Tibial nerve (tissue), 4 donors: ENCODE results near the gene CAT. TPM values are rescaled to one million over a fixed set of nuclear protein-coding genes. Genes with fewer than 3 reads are reported as not detected.

ENCODE experiments used
- DNase-seq, 2 donors: peaks; one replicate each; pipeline ENCODE4 v3.0.0-alpha.2; 2019; ENCODE audit warnings: low spot score in 2 of 2
- H3K27ac ChIP-seq, 4 donors: fragments of 200-600 bp; sonication (generic) in 3 of 4; one replicate each; pipeline ENCODE4 v1.5.1; 2017 to 2019; ENCODE audit warnings: mild to moderate bottlenecking in 1 of 4
- H3K27me3 ChIP-seq, 2 donors: fragments of 200-600 bp; sonication (generic) in 1 of 2; one replicate each; pipeline versions ENCODE4 v1.5.1 to v1.6.0; 2017 to 2019
- H3K36me3 ChIP-seq, 3 donors: fragments of 200-600 bp; sonication (generic); one replicate each; pipeline ENCODE4 v1.5.1; 2018 to 2019
- H3K4me1 ChIP-seq, 4 donors: fragments of 200-600 bp; sonication (generic) in 3 of 4; one replicate each; pipeline ENCODE4 v1.5.1; 2017 to 2019
- H3K4me3 ChIP-seq, 4 donors: fragments of 200-600 bp; sonication (generic) in 3 of 4; one replicate each; pipeline ENCODE4 v1.5.1; 2017 to 2019; ENCODE audit warnings: mild to moderate bottlenecking in 1 of 4, moderate library complexity in 1 of 4
- H3K9me3 ChIP-seq, 4 donors: fragments of 200-600 bp; sonication (generic) in 3 of 4; one replicate each; pipeline ENCODE4 v1.5.1; 2017 to 2019
- EP300 ChIP-seq, 2 donors: sonication (generic); formaldehyde crosslinking; IDR thresholded peaks; one replicate each; pipeline ENCODE4 v1.6.1; 2017; ENCODE audit warnings: antibody characterized with exemption in 2 of 2, mild to moderate bottlenecking in 1 of 2
- POLR2A ChIP-seq, 2 donors: fragments of 450-650 bp; IDR thresholded peaks; one replicate each; pipeline ENCODE4 v1.6.1; 2017; ENCODE audit warnings: antibody characterized with exemption in 2 of 2, mild to moderate bottlenecking in 2 of 2, moderate library complexity in 2 of 2
- WGBS, 2 donors: methylation state at CpG; one replicate each; pipeline ENCODE4 v1.1.5; 2018; 5-methylcytosine and 5-hydroxymethylcytosine counted together
- total RNA-seq, 4 donors: library from RNA; depleted of rRNA; stranded (reverse); fragments of >200 nt; gene quantifications; one replicate each; pipeline ENCODE4 v1.1.0, GENCODE V29; 2016
- TF ChIP-seq, protein P1 (sequence below), 5 experiments: fragments of 200-600 bp in 3 of 5; fragments of 450-650 bp in 2 of 5; sonication (generic) in 3 of 5; IDR thresholded peaks; one replicate each; pipeline ENCODE4 v1.5.1; 2016 to 2019; ENCODE audit warnings: antibody characterized with exemption in 5 of 5, mild to moderate bottlenecking in 3 of 5, moderate library complexity in 2 of 5

The CAT gene
- total RNA-seq, 4 donors from 2014 or later: 101 to 230 (median 147) TPM

GRCh38 chr11:34403431-34403830, 35.3 kb upstream of the CAT start:
- Histone ChIP-seq H3K4me3 (no peak overlapping the region), H3K4me1 (no peaks in the 10 kb centered on the region), H3K27ac (no peak overlapping the region), H3K36me3 (no peaks in the 10 kb centered on the region), H3K9me3 (no peaks in the 10 kb centered on the region), H3K27me3 (no peaks in the 10 kb centered on the region)
- DNase-seq: no peak
- TF ChIP-seq, protein P1, sequence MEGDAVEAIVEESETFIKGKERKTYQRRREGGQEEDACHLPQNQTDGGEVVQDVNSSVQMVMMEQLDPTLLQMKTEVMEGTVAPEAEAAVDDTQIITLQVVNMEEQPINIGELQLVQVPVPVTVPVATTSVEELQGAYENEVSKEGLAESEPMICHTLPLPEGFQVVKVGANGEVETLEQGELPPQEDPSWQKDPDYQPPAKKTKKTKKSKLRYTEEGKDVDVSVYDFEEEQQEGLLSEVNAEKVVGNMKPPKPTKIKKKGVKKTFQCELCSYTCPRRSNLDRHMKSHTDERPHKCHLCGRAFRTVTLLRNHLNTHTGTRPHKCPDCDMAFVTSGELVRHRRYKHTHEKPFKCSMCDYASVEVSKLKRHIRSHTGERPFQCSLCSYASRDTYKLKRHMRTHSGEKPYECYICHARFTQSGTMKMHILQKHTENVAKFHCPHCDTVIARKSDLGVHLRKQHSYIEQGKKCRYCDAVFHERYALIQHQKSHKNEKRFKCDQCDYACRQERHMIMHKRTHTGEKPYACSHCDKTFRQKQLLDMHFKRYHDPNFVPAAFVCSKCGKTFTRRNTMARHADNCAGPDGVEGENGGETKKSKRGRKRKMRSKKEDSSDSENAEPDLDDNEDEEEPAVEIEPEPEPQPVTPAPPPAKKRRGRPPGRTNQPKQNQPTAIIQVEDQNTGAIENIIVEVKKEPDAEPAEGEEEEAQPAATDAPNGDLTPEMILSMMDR (IDR thresholded peaks at IDR 0.05): no peak
- TF ChIP-seq POLR2A (IDR thresholded peaks at IDR 0.05) (no peak), EP300 (IDR thresholded peaks at IDR 0.05) (no peak)
- 82 to 91% methylated on average over 4 of the region's 4 CpGs for WGBS, 2 donors

GRCh38 chr11:34404280-34404679, 34.5 kb upstream of the CAT start:
- no peak overlapping the region for H3K27ac ChIP-seq
- WGBS, 2 donors: 88 to 91% methylated on average over 6 of the region's 6 CpGs
- no peaks in the 10 kb centered on the region for H3K9me3 ChIP-seq
- no peak for DNase-seq
- H3K36me3 ChIP-seq: no peaks in the 10 kb centered on the region
- H3K27me3 ChIP-seq: no peaks in the 10 kb centered on the region
- no peak overlapping the region for H3K4me3 ChIP-seq
- no peaks in the 10 kb centered on the region for H3K4me1 ChIP-seq
- TF ChIP-seq POLR2A (IDR thresholded peaks at IDR 0.05) (no peak), EP300 (IDR thresholded peaks at IDR 0.05) (no peak)
- TF ChIP-seq, protein P1 (IDR thresholded peaks at IDR 0.05): no peak

GRCh38 chr11:34405079-34405858, 33.5 kb upstream of the CAT start:
- no peaks in the 10 kb centered on the region for H3K27me3 ChIP-seq
- H3K4me1 ChIP-seq: no peaks in the 10 kb centered on the region
- DNase-seq: no peak
- no peaks in the 10 kb centered on the region for H3K9me3 ChIP-seq
- WGBS, 2 donors: 52 to 53% methylated on average over 5 to 6 of the region's 7 CpGs
- TF ChIP-seq EP300 (IDR thresholded peaks at IDR 0.05): no peak
- TF ChIP-seq, protein P1 (IDR thresholded peaks at IDR 0.05): no peak
- no peak for TF ChIP-seq POLR2A (IDR thresholded peaks at IDR 0.05)
- no peaks in the 10 kb centered on the region for H3K36me3 ChIP-seq
- no peak overlapping the region for H3K4me3 ChIP-seq
- H3K27ac ChIP-seq: no peak overlapping the region

DNA sequence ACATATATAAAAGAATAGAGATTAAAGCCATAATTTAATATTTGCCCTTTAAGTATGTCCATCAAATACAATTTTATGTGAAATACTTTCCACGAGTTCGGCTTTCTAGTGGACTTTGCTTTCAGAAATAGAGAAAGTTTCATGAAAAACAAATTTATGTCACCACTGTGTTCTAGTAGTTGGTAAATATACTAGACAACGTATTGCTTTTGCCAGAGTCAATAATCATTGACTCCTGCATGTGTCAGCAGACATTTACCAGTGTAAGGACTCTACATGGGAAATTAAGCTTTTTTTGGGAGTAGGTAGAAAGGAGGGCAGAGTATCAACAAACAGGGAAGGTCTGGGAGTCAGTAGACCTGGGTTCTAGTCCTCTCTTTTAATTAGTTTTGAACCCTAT, 32.3 kb upstream of the CAT start:
- H3K27me3 ChIP-seq: no peaks in the 10 kb centered on the region
- H3K36me3 ChIP-seq: no peaks in the 10 kb centered on the region
- TF ChIP-seq, protein P1 (IDR thresholded peaks at IDR 0.05): no peak
- TF ChIP-seq POLR2A (IDR thresholded peaks at IDR 0.05): no peak
- TF ChIP-seq EP300 (IDR thresholded peaks at IDR 0.05): no peak
- H3K4me1 ChIP-seq: no peaks in the 10 kb centered on the region
- DNase-seq: no peak
- no peak overlapping the region for H3K4me3 ChIP-seq
- no peaks in the 10 kb centered on the region for H3K9me3 ChIP-seq
- WGBS, 2 donors: 84 to 89% methylated on average over 3 of the region's 3 CpGs
- no peak overlapping the region for H3K27ac ChIP-seq

GRCh38 chr11:34407121-34407813, 31.5 kb upstream of the CAT start:
- 47 to 53% methylated on average over 2 of the region's 2 CpGs for WGBS, 2 donors
- Histone ChIP-seq H3K36me3 (no peaks in the 10 kb centered on the region), H3K27me3 (no peaks in the 10 kb centered on the region), H3K9me3 (peaks cover 0 to 2% (median 0%) of the 10 kb centered on the region in 4 donors), H3K4me3 (no peak overlapping the region), H3K4me1 (no peaks in the 10 kb centered on the region), H3K27ac (no peak overlapping the region)
- DNase-seq: no peak
- no peak for TF ChIP-seq EP300 (IDR thresholded peaks at IDR 0.05)
